ENCODE results near the gene GUCY2D. TPM values are rescaled to one million over a fixed set of nuclear protein-coding genes. Genes with fewer than 3 reads are reported as not detected.

GUCY2D gene
- total RNA-seq, 6 donors from 2014 or later = 2.6 to 5.0 (median 3.8) TPM; not detected in 3

DNA sequence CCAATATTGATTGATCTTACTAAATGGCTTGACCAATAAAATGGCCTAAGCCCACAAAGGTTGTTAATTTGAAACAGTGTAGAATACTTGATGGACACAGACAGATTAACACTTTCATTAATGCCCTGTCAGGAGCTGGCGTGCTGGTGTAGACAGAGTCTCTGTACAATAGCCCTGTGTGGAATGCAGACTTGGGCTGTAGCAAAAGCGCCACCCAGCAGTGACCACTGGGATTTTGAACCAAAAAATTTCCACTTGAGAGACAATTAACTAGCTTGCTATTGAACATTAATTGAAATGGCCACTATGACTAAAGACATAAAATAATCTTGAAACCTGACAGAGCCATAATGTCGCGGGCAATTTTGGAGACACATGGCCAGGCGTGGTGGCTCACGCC, 19.7 kb upstream of the GUCY2D start:
- Histone ChIP-seq H3K27ac (no peak overlapping the region), H3K9me3 (no peaks in the 10 kb centered on the region), H3K36me3 (no peaks in the 10 kb centered on the region), H3K27me3 (no peaks in the 10 kb centered on the region), H3K4me1 (peaks cover 0 to 5% (median 2%) of the 10 kb centered on the region in 4 donors), H3K4me3 (no peak overlapping the region)
- DNase-seq (peak in 1 of 2 donors; percentile 48), ATAC-seq (ENCODE audit: low FRiP score in 2 of 2) (no peak)
- TF ChIP-seq POLR2A (IDR thresholded peaks at IDR 0.05) (no peak), CTCF (IDR thresholded peaks at IDR 0.05) (peak in 3 of 6 experiments; percentile 11 to 39 (median 22)), POLR2AphosphoS5 (IDR thresholded peaks at IDR 0.05) (no peak), EP300 (IDR thresholded peaks at IDR 0.05) (no peak)
- WGBS, 2 donors = 74 to 76% methylated on average over 6 of the region's 6 CpGs

DNA sequence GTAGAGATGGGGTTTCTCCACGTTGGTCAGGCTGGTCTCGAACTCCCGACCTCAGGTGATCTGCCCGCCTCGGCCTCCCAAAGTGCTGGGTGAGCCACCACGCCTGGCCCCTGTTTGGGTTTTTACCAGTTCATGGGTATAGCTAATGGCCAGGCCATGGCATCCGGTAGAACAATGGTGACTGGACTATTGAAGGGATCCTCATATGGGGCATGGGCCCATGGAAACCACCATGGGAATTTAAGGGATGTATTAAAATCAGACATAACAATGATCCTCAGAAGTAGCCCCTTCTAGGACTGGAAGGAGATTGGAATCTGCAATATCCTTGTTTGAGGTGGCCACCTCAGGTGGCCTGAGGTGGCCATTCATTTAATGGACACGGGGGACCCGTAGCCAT, 17.5 kb upstream of the GUCY2D start:
- Histone ChIP-seq H3K36me3 (no peaks in the 10 kb centered on the region), H3K9me3 (no peaks in the 10 kb centered on the region), H3K4me1 (peaks cover 0 to 15% (median 11%) of the 10 kb centered on the region in 4 donors), H3K27me3 (no peaks in the 10 kb centered on the region), H3K27ac (no peak overlapping the region), H3K4me3 (no peak overlapping the region)
- TF ChIP-seq POLR2AphosphoS5 (IDR thresholded peaks at IDR 0.05) (no peak), CTCF (IDR thresholded peaks at IDR 0.05) (no peak), POLR2A (IDR thresholded peaks at IDR 0.05) (no peak), EP300 (IDR thresholded peaks at IDR 0.05) (no peak)
- DNase-seq (peak in 1 of 2 donors; percentile 1), ATAC-seq (ENCODE audit: low FRiP score in 2 of 2) (no peak)
- 89 to 93% methylated on average over 9 of the region's 9 CpGs for WGBS, 2 donors

- TF ChIP-seq POLR2AphosphoS5 (IDR thresholded peaks at IDR 0.05) = no peak
- TF ChIP-seq CTCF (IDR thresholded peaks at IDR 0.05) = no peak
- TF ChIP-seq EP300 (IDR thresholded peaks at IDR 0.05) = no peak
- no peak for TF ChIP-seq POLR2A (IDR thresholded peaks at IDR 0.05)
- DNase-seq = peak in 1 of 2 donors; percentile 44
- ATAC-seq (ENCODE audit: low FRiP score in 2 of 2) = no peak
- Histone ChIP-seq H3K27ac (no peak overlapping the region), H3K4me1 (peaks cover 4 to 19% (median 16%) of the 10 kb centered on the region in 4 donors), H3K9me3 (no peaks in the 10 kb centered on the region), H3K4me3 (no peak overlapping the region), H3K36me3 (no peaks in the 10 kb centered on the region), H3K27me3 (no peaks in the 10 kb centered on the region)
- WGBS, 2 donors = 63 to 66% methylated on average over 12 of the region's 12 CpGs
Observed at GRCh38 chr17:7987112-7987893, 15.1 kb upstream of the GUCY2D start.

- DNase-seq = peak in 1 of 2 donors; percentile 30
- Histone ChIP-seq H3K4me3 (no peak overlapping the region), H3K27me3 (no peaks in the 10 kb centered on the region), H3K4me1 (peaks cover 4 to 19% (median 14%) of the 10 kb centered on the region in 4 donors), H3K27ac (no peak overlapping the region), H3K36me3 (no peaks in the 10 kb centered on the region), H3K9me3 (no peaks in the 10 kb centered on the region)
- ATAC-seq (ENCODE audit: low FRiP score in 2 of 2) = peak; percentile 84 to 87
- 17 to 20% methylated on average over 5 of the region's 5 CpGs for WGBS, 2 donors
- TF ChIP-seq POLR2A (IDR thresholded peaks at IDR 0.05) (no peak), CTCF (IDR thresholded peaks at IDR 0.05) (peak; percentile 63 to 88 (median 82))
Observed at GRCh38 chr17:7988750-7989178, 13.7 kb upstream of the GUCY2D start.

All from upper lobe of left lung (tissue), 6 donors.